Measurements from ENCODE around the gene EFNA2. TPM values are rescaled to one million over a fixed set of nuclear protein-coding genes. Genes with fewer than 3 reads are reported as not detected.
A peak's percentile ranks its signal among the peaks of the same experiment; 100 is the strongest.

The EFNA2 gene
- total RNA-seq, 1 experiment from 2014 or later = 11.4 TPM

DNA sequence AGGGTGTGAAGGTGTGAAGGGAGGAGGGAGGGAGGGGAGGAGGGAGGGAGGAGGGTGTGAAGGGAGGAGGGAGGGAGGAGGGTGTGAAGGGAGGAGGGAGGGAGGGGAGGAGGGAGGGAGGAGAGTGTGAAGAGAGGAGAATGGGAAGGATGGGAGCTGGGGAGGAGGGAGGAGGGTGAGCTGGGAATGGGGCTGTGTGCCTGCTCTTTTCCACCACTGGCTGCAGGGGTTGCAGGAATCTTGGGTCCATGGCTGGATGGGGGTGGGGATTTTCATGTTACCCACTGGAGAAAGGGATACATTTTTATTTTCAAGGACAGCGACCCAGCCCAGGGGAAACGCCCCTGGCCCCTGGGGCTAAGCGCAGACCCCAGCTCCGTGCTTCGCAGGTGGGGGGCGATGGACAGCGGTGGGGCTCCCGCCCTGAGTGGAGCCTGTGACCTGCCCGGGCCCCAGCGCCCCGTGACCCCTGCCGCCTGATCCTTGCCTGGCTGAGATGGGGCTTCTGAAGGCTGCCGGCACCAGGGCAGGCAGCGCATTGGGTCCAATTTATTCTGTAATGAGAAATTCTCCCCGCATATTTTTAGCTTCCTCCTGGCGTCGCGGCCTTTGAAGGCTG lies 3.0 kb upstream of the EFNA2 start:
- no peaks in the 10 kb centered on the region for H3K9me3 Mint-ChIP-seq
- H3K27me3 Mint-ChIP-seq (ENCODE audit: low read depth) = peaks cover 19% of the 10 kb centered on the region
- no peak overlapping the region for H3K4me3 Mint-ChIP-seq
- no peak overlapping the region for H3K27ac Mint-ChIP-seq
- CTCF ChIA-PET = interaction anchor here (0.6 to 2.8 kb wide), 3 partner anchors 33 to 120 kb away, joined by 3 to 15 read pairs (median 5); no protein-coding TSS in a partner anchor
- no peaks in the 10 kb centered on the region for H3K36me3 Mint-ChIP-seq
- H3K4me1 Mint-ChIP-seq = peaks cover 13% of the 10 kb centered on the region
- DNase-seq (ENCODE audit: low spot score) (no peak), ATAC-seq (no peak)
- TF ChIP-seq TEAD4 (CRISPR knock-in tag; IDR thresholded peaks at IDR 0.05) (no peak), TCF7 (CRISPR knock-in tag; IDR thresholded peaks at IDR 0.05; ENCODE audit: low read depth) (no peak), ZNF263 (CRISPR knock-in tag; IDR thresholded peaks at IDR 0.05; ENCODE audit: low read depth) (peak; percentile 71; the same call in 1 of the 2 replicates), ELF4 (CRISPR knock-in tag; IDR thresholded peaks at IDR 0.05; ENCODE audit: low read depth) (no peak)
- TF ChIP-seq, protein P1, sequence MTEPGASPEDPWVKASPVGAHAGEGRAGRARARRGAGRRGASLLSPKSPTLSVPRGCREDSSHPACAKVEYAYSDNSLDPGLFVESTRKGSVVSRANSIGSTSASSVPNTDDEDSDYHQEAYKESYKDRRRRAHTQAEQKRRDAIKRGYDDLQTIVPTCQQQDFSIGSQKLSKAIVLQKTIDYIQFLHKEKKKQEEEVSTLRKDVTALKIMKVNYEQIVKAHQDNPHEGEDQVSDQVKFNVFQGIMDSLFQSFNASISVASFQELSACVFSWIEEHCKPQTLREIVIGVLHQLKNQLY (CRISPR knock-in tag; IDR thresholded peaks at IDR 0.05) = no peak
- TF ChIP-seq, protein P2, sequence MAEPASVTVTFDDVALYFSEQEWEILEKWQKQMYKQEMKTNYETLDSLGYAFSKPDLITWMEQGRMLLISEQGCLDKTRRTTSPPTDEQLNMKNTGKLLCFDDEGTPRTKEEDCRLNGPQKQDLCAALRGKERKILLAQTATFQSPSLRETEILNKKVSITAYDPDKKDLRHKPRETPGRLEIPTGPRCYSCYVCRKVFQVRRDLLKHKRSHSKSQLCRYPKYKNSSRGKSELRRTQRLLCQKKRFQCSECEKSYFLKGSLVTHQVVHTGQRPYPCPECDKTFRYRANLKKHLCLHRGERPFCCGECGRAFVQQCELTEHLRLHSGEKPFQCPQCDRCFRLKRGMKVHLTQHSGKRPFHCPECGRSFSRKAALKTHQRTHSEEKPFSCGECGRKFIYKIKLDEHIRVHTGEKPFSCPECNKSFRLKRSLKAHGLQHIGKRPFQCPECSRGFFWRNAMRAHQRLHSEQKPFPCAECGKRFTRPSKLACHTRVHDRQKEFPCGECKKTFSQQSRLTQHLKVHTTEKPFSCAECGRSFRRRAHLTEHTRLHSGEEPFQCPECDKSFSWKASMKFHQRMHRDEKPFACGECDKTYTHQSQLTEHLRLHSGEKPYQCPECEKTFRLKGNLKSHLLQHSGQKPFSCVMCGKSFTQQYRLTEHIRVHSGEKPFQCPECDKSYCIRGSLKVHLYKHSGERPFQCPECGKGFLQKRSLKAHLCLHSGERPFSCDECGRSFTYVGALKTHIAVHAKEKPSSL (CRISPR knock-in tag; conservative IDR thresholded peaks at IDR 0.05) = no peak
- TF ChIP-seq, protein P3, sequence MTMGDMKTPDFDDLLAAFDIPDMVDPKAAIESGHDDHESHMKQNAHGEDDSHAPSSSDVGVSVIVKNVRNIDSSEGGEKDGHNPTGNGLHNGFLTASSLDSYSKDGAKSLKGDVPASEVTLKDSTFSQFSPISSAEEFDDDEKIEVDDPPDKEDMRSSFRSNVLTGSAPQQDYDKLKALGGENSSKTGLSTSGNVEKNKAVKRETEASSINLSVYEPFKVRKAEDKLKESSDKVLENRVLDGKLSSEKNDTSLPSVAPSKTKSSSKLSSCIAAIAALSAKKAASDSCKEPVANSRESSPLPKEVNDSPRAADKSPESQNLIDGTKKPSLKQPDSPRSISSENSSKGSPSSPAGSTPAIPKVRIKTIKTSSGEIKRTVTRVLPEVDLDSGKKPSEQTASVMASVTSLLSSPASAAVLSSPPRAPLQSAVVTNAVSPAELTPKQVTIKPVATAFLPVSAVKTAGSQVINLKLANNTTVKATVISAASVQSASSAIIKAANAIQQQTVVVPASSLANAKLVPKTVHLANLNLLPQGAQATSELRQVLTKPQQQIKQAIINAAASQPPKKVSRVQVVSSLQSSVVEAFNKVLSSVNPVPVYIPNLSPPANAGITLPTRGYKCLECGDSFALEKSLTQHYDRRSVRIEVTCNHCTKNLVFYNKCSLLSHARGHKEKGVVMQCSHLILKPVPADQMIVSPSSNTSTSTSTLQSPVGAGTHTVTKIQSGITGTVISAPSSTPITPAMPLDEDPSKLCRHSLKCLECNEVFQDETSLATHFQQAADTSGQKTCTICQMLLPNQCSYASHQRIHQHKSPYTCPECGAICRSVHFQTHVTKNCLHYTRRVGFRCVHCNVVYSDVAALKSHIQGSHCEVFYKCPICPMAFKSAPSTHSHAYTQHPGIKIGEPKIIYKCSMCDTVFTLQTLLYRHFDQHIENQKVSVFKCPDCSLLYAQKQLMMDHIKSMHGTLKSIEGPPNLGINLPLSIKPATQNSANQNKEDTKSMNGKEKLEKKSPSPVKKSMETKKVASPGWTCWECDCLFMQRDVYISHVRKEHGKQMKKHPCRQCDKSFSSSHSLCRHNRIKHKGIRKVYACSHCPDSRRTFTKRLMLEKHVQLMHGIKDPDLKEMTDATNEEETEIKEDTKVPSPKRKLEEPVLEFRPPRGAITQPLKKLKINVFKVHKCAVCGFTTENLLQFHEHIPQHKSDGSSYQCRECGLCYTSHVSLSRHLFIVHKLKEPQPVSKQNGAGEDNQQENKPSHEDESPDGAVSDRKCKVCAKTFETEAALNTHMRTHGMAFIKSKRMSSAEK (CRISPR knock-in tag; IDR thresholded peaks at IDR 0.05; ENCODE audit: borderline replicate concordance) = no peak
- POLR2A ChIA-PET = no interaction called here

DNA sequence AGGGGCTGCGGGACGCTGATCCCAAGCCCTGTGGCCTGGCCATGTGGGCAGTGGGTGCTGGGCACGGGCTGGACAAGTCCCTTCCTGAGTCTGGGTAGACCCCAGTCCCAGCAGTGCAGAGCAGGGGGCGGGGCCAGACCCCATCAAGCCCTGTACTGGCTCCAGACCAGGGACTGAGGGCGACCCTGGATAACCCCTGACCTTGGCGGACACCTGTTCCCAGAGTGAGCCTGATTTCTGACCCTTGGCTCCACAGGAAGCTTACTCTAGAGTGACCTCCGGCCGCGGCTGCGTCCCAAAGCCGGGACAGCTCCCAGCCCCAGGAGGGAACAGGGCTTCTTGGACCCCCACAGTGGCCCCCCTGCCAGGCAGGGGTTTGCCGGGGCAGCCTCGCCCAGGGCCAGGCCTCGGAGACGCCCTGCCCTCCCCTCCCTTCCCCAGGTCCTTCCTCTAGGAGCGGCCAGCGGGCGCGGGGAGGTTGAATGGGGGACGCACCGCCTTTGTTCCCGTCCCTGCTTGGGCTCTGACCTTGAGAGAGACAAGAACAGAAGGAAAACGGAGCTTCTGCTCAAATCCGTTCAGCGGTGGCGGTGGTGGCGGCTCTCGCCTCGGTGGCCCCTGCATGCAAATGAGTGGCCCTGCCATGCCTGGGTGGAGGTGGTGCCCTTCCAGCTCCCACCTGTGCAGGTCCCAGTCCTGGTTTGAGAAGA lies 2.3 kb upstream of the EFNA2 start:
- ChIA-PET POLR2A (no interaction called here), CTCF (interaction anchor here (0.6 to 2.8 kb wide), 2 partner anchors 39 to 120 kb away, joined by 5 to 15 read pairs; no protein-coding TSS in a partner anchor)
- no peak for DNase-seq (ENCODE audit: low spot score)
- Mint-ChIP-seq H3K27ac (no peak overlapping the region), H3K4me3 (no peak overlapping the region), H3K36me3 (no peaks in the 10 kb centered on the region), H3K9me3 (no peaks in the 10 kb centered on the region), H3K4me1 (peaks cover 13% of the 10 kb centered on the region), H3K27me3 (ENCODE audit: low read depth) (peaks cover 19% of the 10 kb centered on the region)
- ATAC-seq = no peak
- TF ChIP-seq NFATC4 (CRISPR knock-in tag; IDR thresholded peaks at IDR 0.05) (no peak), ESRRA (CRISPR knock-in tag; IDR thresholded peaks at IDR 0.05; ENCODE audit: borderline replicate concordance) (no peak), SOX15 (CRISPR knock-in tag; IDR thresholded peaks at IDR 0.05) (no peak), SP1 (CRISPR knock-in tag; conservative IDR thresholded peaks at IDR 0.05) (no peak), FOXK1 (CRISPR knock-in tag; IDR thresholded peaks at IDR 0.05) (no peak), RORB (CRISPR knock-in tag; IDR thresholded peaks at IDR 0.05) (no peak), TCF7 (CRISPR knock-in tag; IDR thresholded peaks at IDR 0.05; ENCODE audit: low read depth) (no peak), OVOL2 (CRISPR knock-in tag; IDR thresholded peaks at IDR 0.05; ENCODE audit: borderline replicate concordance) (no peak), TEAD4 (CRISPR knock-in tag; IDR thresholded peaks at IDR 0.05) (no peak), ZNF396 (CRISPR knock-in tag; IDR thresholded peaks at IDR 0.05; ENCODE audit: borderline replicate concordance) (no peak), MYBL2 (CRISPR knock-in tag; IDR thresholded peaks at IDR 0.05) (no peak)
- TF ChIP-seq, protein P4, sequence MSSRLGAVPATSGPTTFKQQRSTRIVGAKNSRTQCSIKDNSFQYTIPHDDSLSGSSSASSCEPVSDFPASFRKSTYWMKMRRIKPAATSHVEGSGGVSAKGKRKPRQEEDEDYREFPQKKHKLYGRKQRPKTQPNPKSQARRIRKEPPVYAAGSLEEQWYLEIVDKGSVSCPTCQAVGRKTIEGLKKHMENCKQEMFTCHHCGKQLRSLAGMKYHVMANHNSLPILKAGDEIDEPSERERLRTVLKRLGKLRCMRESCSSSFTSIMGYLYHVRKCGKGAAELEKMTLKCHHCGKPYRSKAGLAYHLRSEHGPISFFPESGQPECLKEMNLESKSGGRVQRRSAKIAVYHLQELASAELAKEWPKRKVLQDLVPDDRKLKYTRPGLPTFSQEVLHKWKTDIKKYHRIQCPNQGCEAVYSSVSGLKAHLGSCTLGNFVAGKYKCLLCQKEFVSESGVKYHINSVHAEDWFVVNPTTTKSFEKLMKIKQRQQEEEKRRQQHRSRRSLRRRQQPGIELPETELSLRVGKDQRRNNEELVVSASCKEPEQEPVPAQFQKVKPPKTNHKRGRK (CRISPR knock-in tag; IDR thresholded peaks at IDR 0.05; ENCODE audit: borderline replicate concordance) = no peak
- TF ChIP-seq, protein P5, sequence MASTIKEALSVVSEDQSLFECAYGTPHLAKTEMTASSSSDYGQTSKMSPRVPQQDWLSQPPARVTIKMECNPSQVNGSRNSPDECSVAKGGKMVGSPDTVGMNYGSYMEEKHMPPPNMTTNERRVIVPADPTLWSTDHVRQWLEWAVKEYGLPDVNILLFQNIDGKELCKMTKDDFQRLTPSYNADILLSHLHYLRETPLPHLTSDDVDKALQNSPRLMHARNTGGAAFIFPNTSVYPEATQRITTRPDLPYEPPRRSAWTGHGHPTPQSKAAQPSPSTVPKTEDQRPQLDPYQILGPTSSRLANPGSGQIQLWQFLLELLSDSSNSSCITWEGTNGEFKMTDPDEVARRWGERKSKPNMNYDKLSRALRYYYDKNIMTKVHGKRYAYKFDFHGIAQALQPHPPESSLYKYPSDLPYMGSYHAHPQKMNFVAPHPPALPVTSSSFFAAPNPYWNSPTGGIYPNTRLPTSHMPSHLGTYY (CRISPR knock-in tag; IDR thresholded peaks at IDR 0.05) = no peak
- TF ChIP-seq, protein P6, sequence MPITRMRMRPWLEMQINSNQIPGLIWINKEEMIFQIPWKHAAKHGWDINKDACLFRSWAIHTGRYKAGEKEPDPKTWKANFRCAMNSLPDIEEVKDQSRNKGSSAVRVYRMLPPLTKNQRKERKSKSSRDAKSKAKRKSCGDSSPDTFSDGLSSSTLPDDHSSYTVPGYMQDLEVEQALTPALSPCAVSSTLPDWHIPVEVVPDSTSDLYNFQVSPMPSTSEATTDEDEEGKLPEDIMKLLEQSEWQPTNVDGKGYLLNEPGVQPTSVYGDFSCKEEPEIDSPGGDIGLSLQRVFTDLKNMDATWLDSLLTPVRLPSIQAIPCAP (CRISPR knock-in tag; IDR thresholded peaks at IDR 0.05) = no peak
- TF ChIP-seq, protein P1 (CRISPR knock-in tag; IDR thresholded peaks at IDR 0.05) = no peak

All from WTC11 (cell line).